GM19372 (cell line): ENCODE results near the gene SLBP.
"Not testable (repeated sequence)": the region's sequence is repeated elsewhere in the genome, so short reads cannot be mapped to it uniquely, and the experiment has no call there.

Experiments
- ATAC-seq: cut with Tn5 transposase; IDR thresholded peaks from one replicate; pipeline ENCODE4 v1.9.1; 2021; ENCODE audit warnings: mild to moderate bottlenecking, low read depth, moderate library complexity; ENCODE audit not compliant: unreplicated experiment

SLBP gene

DNA sequence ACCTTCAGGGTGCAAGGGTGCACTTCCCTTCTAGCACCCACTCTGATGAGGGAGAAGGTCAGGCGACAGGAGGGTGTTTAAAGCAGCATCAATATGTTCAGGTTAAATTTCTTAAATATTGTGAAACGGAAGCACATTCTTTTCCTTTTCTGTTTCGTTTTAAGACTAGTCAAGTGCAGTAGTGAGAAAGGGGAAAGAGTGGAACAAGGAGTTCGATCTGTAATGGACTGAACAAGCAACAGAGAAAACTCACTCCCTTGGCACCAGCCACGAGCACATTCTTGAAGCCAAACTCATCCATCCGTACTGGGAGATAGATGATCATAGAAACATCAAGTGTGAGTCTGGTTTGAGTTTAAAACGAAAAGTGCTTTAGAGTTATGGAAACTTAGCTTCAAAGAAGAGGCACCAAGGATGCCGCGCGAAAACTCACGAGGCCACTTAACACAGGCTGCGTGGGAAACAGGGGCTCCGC, 28.8 kb downstream of the SLBP start:
- ATAC-seq, result no peak

DNA sequence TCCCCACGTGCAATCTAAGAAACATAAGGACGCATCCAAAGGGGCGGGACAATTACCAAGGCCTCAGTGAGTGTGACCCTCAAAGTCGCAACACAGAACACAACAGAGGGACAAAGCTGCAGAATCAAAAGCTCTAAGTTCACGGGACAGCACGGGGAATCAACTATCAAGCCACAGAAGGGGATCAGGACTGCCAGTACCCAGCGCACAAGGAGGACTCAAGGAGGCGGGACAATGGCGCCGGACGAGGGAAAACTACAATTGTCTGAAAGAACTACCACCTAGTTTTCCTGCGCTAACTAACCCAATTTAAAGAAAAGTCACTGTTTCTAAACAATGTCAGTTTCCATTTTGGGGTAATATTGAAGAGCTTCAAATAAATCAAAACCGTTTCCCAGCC, 29.3 kb downstream of the SLBP start:
- no peak for ATAC-seq

DNA sequence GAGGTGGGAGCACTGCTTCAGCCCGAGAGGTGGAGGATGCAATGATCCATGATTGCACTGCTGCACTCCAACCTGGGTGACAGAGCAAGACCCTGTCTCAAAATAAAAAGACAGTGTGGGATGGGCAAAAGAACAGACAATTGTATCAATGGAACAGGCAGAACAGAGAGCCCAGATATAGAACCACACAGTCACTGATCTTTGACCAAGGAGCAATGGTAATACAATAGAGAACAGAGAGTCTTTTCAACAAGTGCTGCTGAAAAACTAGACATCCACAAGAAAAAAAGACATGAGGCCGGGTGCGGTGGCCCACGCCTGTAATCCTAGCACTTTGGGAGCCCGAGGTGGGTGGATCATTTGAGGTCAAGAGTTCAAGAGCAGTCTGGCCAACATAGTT, 33.9 kb downstream of the SLBP start:
- ATAC-seq, result no peak

DNA sequence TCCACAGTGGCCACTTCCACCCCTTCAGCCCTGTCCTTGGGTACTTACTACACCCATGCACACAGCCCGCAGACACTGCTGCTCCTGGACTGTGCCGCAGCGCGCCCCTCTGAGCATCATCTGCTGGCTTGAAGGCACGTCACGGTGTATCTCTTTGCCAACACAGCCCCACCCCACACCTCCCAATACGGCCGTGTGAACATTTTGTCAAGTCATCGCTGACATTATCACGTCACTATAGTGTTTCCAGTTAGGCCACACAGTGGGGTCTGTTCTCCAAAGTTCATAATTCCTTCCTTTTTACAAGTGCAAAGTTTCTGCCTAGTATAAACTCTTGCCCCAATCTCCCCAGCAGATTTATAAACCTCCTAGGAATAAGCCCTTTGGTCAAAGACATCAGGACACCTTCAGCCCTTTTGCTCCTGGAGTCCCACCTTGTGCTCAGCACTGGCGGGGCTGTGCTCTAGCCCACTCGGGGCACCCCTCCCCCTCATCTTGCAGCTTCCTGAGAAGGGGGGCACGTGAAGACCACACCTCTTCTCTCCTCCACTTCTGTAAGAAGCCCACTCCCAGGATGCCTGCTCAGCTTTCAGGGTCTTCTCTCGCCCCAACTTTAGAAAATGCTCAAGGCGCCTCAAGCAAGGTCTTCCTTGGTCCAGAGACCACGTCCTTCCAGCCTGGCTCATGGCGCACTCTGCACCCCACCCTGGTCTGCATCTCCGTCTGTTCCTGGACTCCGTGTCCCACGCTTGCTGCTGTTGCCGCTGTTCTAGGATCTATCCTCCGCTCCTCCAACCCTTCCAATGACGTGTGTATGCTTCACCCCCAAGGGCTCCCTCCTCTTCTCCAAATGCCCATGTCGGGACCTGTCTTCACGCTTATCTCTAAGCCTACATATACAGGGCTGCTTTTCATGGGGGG, 35.3 kb downstream of the SLBP start:
- ATAC-seq, result no peak

DNA sequence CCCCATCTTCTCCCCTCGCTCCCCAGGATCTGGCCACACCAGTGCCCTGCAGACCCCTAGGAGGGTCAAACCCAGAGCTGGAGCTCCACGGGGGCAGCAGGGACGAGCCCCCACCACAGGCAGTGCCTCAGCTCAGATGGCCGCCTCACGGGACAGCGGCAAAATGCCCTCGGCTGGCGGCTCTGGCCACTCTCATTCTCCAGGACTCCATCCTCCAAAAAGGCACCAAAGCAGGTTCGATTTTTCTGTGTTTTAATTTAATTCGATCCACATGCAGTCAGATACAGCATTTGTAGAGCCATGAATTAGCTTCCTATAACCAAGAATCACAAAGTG, 36.3 kb downstream of the SLBP start:
- no peak for ATAC-seq

DNA sequence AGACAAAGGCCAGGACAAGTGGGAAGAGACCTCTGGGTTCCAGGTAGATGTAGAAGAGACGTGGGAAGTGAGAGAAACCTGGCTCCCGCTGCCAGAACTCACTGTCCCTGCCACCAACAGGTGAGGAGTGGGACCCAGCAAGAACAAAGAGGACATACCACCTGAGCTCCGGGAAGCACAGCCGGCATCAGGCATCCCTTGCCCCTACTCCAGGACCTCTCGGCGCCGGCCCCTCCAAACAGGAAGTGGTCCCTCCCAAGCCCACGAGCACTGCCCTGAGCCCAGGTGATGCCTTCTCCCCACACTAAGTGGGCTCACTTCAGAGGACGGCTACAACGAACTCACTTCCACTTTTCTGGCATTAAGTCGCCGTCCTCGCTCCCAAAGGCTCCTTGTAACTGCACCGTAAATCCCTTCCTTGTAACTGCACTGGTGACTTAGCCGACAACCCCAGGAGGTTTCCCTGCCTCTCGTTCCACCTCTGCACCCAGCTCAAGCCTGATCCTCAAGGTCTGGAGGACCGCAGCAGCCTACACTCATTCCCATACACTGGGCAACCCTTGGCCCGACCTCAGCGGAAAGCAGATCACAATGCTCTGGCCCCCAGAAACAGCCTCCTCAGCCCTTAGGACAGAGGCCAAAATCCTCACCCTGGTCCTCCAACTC, 36.9 kb downstream of the SLBP start:
- no peak for ATAC-seq

DNA sequence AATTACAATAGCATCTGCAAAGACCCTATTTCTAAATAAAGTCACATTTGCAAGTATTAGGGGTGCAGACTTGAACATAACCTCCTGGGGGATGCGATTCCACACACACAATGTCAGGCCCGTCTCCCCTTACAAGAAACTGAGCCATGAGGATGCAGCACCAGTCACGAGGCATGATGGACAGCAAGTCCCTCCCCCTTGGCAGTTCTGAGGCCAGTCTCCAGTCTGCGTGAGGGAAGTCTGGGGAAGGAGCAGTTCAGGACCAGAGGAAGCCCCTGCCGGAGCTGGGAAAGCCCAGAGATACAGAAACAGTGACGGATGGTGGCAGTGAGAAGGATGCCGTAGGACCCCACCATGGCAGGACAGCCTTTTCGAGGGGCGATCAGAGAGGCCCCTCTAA, 37.4 kb downstream of the SLBP start:
- no peak for ATAC-seq

DNA sequence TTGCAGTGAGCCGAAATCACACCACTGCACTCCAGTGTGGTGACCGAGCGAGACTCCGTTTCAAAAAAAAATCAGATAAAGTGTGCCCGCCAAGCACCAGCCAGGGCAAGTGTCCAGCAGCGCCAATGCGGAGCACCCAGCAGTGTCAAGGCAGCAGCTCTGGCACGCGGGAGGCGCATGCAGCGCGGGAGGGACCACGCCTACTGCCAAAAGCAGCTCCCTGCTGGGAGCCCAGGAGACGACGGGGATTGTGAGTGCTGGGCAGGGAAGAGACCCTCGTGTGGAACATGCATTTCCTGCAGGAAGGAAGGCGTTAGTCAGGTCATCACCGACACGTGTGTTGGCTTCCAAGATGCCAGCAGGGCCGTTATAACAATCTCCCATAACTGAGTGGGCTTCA, 38.4 kb downstream of the SLBP start:
- no peak for ATAC-seq

DNA sequence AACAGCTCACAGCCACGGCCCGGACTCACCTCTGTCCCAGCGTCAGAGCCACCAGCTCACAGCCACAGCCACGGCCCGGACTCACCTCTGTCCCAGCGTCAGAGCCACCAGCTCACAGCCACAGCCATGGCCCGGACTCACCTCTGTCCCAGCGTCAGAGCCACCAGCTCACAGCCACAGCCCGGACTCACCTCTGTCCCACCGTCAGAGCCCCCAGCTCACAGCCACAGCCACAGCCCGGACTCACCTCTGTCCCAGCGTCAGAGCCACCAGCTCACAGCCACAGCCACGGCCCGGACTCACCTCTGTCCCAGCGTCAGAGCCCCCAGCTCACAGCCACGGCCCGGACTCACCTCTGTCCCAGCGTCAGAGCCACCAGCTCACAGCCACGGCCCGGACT, 41.1 kb downstream of the SLBP start:
- ATAC-seq, result not testable (repeated sequence)

DNA sequence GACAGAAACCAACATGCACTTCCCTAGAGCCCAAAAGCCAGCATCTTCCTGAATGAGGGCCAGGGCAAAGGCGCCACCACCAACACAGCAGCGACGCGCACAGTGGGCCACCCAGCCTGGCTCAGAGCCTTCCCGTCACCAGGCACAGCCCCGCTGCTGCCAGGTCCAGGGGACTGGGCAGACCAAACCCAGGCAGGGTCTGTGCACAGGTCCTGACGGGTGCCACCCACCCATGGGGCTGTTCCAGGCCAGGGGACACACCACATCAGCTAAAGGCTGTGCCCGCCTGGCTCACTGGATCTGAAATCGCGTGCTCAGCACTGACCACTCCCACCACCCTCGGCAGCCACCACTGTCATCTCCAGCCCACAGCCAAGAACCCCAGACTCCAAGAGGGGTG, 41.8 kb downstream of the SLBP start:
- no peak for ATAC-seq

DNA sequence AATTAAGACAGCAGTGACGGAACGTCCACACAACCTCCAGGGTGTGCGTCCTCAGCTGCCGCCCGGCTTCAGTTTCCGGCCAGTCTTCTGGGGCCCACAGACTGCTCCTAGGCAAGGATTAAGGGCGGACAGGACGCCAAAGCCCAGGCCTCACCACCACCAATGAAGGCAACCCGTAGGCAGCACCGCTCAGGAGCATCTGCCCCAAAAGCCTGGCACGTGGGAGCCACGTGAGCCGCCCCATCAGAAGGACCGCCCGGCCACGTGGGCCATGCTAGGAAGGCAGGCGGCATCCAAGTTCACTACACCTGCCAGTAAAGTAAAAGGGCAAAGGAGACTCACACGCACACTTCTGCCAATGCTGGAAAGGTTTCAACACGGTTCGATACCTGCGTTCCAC, 42.3 kb downstream of the SLBP start:
- no peak for ATAC-seq

DNA sequence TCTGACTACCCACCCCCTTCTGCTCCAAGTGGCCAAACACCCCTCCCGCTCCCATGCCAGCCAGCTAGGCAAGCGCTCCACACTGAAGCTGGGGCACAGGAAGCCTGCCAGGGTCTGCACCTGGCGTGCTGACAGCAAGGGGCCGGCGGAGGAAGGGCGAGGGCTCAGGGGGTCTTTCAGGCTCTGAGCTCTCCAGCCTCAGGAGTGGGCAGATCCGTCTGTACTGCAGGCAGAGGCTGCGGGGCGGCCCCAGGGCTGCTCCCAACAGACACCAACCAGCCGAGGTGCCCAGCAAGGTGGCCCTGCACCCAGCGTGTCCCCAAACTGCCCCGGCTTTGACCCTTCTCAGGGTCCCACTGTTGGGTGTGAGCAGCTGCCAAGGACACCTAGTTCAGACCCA, 42.8 kb downstream of the SLBP start:
- no peak for ATAC-seq

DNA sequence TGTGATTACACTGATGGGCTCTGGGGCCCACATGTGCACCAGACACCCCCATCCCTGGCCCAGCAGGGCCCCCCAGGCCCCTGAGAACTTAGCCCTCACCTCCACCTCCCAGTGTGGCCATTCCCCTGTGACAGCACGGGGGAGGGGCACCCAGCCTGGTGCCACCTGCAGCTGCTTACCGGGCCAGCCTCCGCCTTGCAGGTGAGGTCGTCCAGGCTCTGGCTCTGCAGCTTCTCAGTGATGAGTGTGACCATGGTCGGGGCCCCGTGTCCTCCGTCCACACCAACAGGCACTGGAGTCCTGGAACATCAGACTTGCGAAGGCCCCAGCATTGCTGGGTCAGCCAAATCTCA, 43.7 kb downstream of the SLBP start:
- no peak for ATAC-seq

DNA sequence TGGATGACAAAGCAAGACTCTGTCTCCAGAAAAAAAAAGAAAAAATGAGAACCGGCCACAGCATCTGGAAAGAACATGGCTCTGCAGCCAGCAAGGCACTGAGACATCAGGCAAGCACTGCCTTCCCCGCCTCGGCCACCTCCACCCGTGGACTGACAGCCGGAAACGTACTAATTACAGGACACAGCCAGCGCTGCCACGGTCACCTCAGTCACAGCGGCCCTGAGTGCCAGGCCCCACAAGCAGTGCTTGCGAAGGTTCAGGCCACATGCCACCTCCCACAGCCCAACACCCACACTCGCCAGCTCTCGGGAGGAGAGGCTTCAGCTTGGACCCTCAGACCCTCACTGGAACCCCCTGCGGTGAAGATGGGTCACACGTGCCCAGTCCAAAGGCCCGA, 44.8 kb downstream of the SLBP start:
- no peak for ATAC-seq

DNA sequence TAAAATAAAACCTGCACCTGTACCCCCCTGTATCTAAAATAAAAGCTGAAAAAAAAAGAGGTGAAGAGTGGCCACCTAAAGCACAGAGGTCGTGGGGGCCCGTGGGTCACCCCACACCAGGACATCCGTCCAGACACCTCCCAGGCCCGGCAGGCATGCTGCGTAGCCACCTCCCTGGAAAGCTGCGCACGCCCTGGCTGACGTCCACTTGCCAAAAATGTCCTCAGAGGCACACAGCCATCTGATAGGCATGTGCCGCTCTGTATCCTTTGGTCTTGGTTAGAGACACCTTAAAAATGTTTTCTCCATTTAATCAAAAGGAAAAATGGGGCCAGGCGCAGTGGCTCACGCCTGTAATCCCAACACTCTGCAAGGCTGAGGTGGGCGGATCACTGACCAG, 45.7 kb downstream of the SLBP start:
- ATAC-seq, result no peak

DNA sequence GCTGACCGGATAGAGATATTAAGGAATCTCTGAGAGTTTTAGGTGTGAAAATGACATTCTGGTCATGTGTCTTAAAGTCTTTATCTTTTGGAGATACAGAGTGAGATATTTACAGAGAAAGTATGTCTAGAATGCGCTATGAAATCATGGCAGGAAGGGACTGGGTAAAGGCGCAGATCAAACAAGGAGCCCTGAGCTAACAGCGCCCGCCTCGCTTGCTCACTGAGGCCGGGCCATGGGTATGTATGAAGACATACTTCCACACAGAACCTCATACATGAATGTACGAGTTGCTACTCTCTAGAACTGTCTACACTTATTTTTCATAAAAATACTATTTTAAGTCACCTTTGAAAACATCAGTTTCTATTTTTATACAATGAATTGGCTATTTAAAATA, 48.0 kb downstream of the SLBP start:
- ATAC-seq, result no peak

DNA sequence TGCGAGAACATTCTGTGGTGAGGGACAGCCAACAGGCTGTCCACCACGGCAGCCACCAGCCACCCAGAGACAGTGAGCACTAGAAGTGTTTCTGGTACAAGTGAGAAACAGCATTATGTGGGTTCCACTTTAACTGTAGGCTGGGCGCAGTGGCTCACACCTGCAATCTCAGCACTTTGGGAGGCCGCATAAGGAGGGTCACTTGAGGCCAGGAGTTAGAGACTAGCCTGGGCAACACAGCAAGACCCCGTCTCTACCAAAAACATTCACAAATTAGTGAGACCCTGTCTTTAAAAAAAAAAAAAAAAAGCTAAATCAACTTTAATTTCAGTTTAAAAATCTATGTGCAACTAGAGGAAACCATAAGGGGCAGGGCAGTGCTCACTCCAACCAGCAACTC, 48.6 kb downstream of the SLBP start:
- ATAC-seq, result no peak

DNA sequence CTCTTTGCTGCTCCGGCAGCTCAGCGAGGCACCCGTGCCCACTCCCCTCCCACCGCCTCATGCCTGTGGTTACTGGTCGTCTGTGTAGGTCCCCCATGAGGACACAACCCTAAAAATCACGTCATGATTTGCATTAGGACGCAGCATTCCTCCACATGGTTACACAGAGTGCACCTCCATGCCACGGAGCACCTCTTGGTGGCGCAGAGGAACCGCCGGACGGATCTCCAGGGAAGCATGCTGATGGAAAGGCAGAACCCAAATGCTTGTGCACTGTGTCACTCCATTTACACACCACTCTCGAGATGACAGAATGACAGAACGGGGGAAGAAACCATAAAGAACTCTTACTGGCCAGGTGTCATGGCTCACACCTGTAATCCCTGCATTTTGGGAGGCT, 50.4 kb downstream of the SLBP start:
- no peak for ATAC-seq

DNA sequence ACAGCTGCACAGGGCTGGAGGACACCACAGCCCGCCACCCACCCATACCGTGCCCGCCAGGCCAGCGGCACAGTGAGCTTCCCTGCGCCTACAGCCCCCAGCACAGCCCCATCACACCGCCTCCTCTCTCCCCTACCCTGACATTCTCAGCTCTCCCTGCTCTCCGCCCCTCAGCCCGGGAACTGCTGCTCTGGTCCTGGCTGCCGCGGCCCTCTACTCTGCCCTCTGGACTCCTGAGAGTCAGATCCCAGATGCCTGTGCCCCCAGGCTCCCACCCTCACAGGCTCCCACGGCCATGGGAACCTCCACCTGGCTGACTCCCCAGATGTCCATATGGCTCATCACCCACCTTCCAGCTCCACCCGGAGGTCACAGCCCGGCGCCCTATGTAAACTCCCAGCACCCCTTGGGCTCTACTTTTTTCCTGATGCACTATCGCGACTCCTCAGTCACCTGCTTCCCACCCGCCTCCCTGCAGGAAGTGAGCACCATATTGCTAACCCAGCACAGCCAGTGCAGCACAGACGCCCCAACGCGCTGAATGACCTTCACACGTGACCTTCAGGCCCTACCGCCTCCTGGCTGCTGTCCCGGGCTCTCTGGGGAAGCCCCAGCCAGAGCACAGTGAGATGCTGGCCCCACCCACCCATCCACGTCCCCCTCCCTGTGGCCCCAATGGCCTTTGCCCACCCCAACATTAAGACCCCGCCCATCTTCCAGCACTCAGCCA, 51.0 kb downstream of the SLBP start:
- ATAC-seq, result no peak

DNA sequence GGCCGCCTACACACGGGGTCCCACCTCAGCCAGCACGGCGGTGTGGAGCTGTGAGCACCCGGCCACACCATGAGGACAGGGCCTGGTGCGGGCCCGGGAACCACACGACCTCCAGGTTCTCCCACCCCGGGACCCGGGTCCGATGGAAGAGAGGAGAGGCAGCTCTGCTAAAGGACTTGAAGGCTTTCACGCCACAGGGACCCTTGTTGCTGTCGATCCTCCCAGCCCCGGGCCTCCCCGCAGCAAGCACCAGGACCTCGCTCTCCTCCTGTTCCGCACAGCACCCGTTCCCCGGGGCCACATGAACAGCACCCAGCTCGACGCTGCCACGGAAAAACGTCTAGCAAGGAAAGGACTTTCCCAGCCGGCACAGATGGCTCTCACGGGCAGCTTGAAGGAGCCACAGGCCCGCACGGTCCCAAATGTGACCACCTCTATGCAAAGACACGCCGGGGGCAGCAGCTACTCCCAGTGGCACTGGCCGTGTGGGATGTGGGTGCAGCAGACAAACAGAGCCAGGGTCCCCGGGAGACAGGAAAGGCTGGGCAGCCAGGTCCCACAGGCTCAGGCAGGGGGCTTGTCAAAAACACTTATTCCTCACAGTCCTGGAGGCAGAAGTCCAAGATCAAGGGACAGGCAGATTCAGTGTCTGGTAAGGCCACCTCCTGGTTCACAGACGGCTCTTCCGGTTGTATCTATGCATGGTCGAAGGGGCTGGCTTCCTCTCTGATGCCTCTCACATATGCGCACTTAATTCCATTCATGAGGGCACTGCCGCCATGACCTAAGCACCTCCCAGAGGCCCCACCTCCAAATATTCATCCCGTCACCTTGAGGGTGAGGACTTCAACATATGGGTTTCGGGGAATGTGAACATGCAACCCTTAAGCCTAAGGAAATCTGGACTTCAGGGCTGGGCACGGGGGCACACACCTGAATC, 52.7 kb downstream of the SLBP start:
- ATAC-seq, result no peak
